Measurements from ENCODE around the gene ROPN1B. TPM values are rescaled to one million over a fixed set of nuclear protein-coding genes. Genes with fewer than 3 reads are reported as not detected.

Gene ROPN1B
- polyA plus RNA-seq, 3 donors: not detected

- no CpG with 5 or more reads among the region's 1 CpG for WGBS (ENCODE audit: insufficient coverage)
- peaks cover 12 to 26% (median 17%) of the 10 kb centered on the region in 7 donors for H3K9me3 Mint-ChIP-seq
- peaks cover 10 to 15% of the 10 kb centered on the region in 2 donors for H3K9me3 ChIP-seq (replicated peaks in 1 of 2; ENCODE audit: control insufficient read depth in 1 of 2, insufficient read depth in 1 of 2, low read length in 2 of 2)
- no peak overlapping the region for H3K4me3 ChIP-seq (replicated peaks in 1 of 3; ENCODE audit: low read depth in 2 of 3, low read length in 3 of 3)
- intact Hi-C loops (cut with micrococcal nuclease): no loop called here
- H4K20me1 ChIP-seq (ENCODE audit: insufficient read depth, low read length): no peaks in the 10 kb centered on the region
- H3K4me1 Mint-ChIP-seq: peaks cover 2% of the 10 kb centered on the region
- no peaks in the 10 kb centered on the region for H3K4me1 ChIP-seq (ENCODE audit: control insufficient read depth in 1 of 2, insufficient read depth in 2 of 2, low read length in 2 of 2)
- peaks cover 41 to 49% of the 10 kb centered on the region in 2 donors for H3K36me3 Mint-ChIP-seq
- DNase-seq: no peak
- TF ChIP-seq CTCF (IDR thresholded peaks at IDR 0.05): no peak
- H3K36me3 ChIP-seq (replicated peaks in 1 of 2; ENCODE audit: control insufficient read depth in 1 of 2, insufficient read depth in 2 of 2, low read length in 2 of 2): peaks cover 0 to 5% of the 10 kb centered on the region in 2 donors
- H3K27ac Mint-ChIP-seq: no peak overlapping the region
- H3K4me3 Mint-ChIP-seq: no peak overlapping the region
- peaks cover 0 to 1% (median 0%) of the 10 kb centered on the region in 3 donors for H3K27me3 Mint-ChIP-seq (ENCODE audit: low read depth in 3 of 3)
- no peak overlapping the region for H3K4me2 ChIP-seq (replicated peaks; ENCODE audit: extremely low read depth, low read length, poor library complexity, severe bottlenecking)
- H3K27ac ChIP-seq (ENCODE audit: low read depth in 1 of 2, low read length in 2 of 2): no peak overlapping the region
- H3K79me2 ChIP-seq (ENCODE audit: insufficient read depth, low read length): no peaks in the 10 kb centered on the region
- H3K27me3 ChIP-seq (ENCODE audit: control insufficient read depth in 2 of 2, insufficient read depth in 2 of 2, low read length in 2 of 2): no peaks in the 10 kb centered on the region
- H2AFZ ChIP-seq (ENCODE audit: insufficient read depth, low read depth, low read length, poor library complexity, severe bottlenecking): no peak overlapping the region
- no peak overlapping the region for H3K9ac ChIP-seq (ENCODE audit: insufficient read depth, low read length, poor library complexity, severe bottlenecking)
Measured at GRCh38 chr3:126030455-126030854, 61.5 kb downstream of the ROPN1B start.

GRCh38 chr3:126031981-126032471, 63.0 kb downstream of the ROPN1B start:
- Histone ChIP-seq H2AFZ (ENCODE audit: insufficient read depth, low read depth, low read length, poor library complexity, severe bottlenecking) (no peak overlapping the region), H3K4me2 (replicated peaks; ENCODE audit: extremely low read depth, low read length, poor library complexity, severe bottlenecking) (no peak overlapping the region), H3K36me3 (replicated peaks in 1 of 2; ENCODE audit: control insufficient read depth in 1 of 2, insufficient read depth in 2 of 2, low read length in 2 of 2) (no peaks in the 10 kb centered on the region), H3K4me3 (replicated peaks in 1 of 3; ENCODE audit: low read depth in 2 of 3, low read length in 3 of 3) (no peak overlapping the region), H3K9me3 (replicated peaks in 1 of 2; ENCODE audit: control insufficient read depth in 1 of 2, insufficient read depth in 1 of 2, low read length in 2 of 2) (peaks cover 10 to 15% of the 10 kb centered on the region in 2 donors), H3K9ac (ENCODE audit: insufficient read depth, low read length, poor library complexity, severe bottlenecking) (no peak overlapping the region), H3K27me3 (ENCODE audit: control insufficient read depth in 2 of 2, insufficient read depth in 2 of 2, low read length in 2 of 2) (no peaks in the 10 kb centered on the region), H3K4me1 (ENCODE audit: control insufficient read depth in 1 of 2, insufficient read depth in 2 of 2, low read length in 2 of 2) (no peaks in the 10 kb centered on the region), H3K27ac (ENCODE audit: low read depth in 1 of 2, low read length in 2 of 2) (no peak overlapping the region), H4K20me1 (ENCODE audit: insufficient read depth, low read length) (no peaks in the 10 kb centered on the region), H3K79me2 (ENCODE audit: insufficient read depth, low read length) (no peaks in the 10 kb centered on the region)
- no peak for TF ChIP-seq CTCF (IDR thresholded peaks at IDR 0.05)
- Mint-ChIP-seq H3K36me3 (peaks cover 34 to 46% of the 10 kb centered on the region in 2 donors), H3K9me3 (peaks cover 12 to 22% (median 17%) of the 10 kb centered on the region in 7 donors), H3K4me1 (no peaks in the 10 kb centered on the region), H3K27me3 (ENCODE audit: low read depth in 3 of 3) (peaks cover 0 to 1% (median 1%) of the 10 kb centered on the region in 3 donors), H3K27ac (no peak overlapping the region), H3K4me3 (no peak overlapping the region)
- intact Hi-C loops (cut with micrococcal nuclease): no loop called here
- 97% methylated on average over 9 of the region's 9 CpGs for WGBS (ENCODE audit: insufficient coverage)
- DNase-seq: peak in 1 of 3 donors; percentile 0

Small RNAs within 50 kb of the gene (small RNA-seq; reads per million reads assigned to genes)
- not detected for gene AC092903.1 (ENCODE audit: insufficient read length, low read depth)

Other genes with a start within 250 kb of the ROPN1B start
- gene SLC41A3, start 114.9 kb downstream of the ROPN1B start, polyA plus RNA-seq: 10 to 100 TPM in 2 of 3 donors, 1 to 10 TPM in 1; 2.8 to 18.2 (median 13.6) TPM
- not detected for gene ALDH1L1, start 211.4 kb downstream of the ROPN1B start, polyA plus RNA-seq